ENCODE measurements around the gene YIPF6.
"Not testable (repeated sequence)": the region's sequence is repeated elsewhere in the genome, so short reads cannot be mapped to it uniquely, and the experiment has no call there.

Gene YIPF6

GRCh38 chrX:68487254-68487653 lies 11.6 kb upstream of the YIPF6 start:
- no peak overlapping the region for H3K9ac ChIP-seq (ENCODE audit: low read depth, low read length)
- no peaks in the 10 kb centered on the region for H3K27me3 ChIP-seq (ENCODE audit: insufficient read depth, low read length)
- no peaks in the 10 kb centered on the region for H3K9me3 ChIP-seq (ENCODE audit: insufficient read depth, low read depth, low read length)
- no peaks in the 10 kb centered on the region for H3K36me3 ChIP-seq (ENCODE audit: insufficient read depth, low read depth, low read length)
- H3K27ac ChIP-seq (ENCODE audit: low read length), result no peak overlapping the region
- no peak overlapping the region for H3K4me3 ChIP-seq (ENCODE audit: low read length)
- H3K4me1 ChIP-seq (ENCODE audit: insufficient read depth, low read length), result no peaks in the 10 kb centered on the region

- Histone ChIP-seq H3K27ac (ENCODE audit: low read length) (no peak overlapping the region), H3K9me3 (ENCODE audit: insufficient read depth, low read depth, low read length) (no peaks in the 10 kb centered on the region), H3K4me1 (ENCODE audit: insufficient read depth, low read length) (no peaks in the 10 kb centered on the region), H3K27me3 (ENCODE audit: insufficient read depth, low read length) (no peaks in the 10 kb centered on the region), H3K4me3 (ENCODE audit: low read length) (no peak overlapping the region), H3K9ac (ENCODE audit: low read depth, low read length) (no peak overlapping the region), H3K36me3 (ENCODE audit: insufficient read depth, low read depth, low read length) (no peaks in the 10 kb centered on the region)
Measured at GRCh38 chrX:68487924-68488323, 10.9 kb upstream of the YIPF6 start.

- Histone ChIP-seq H3K27me3 (ENCODE audit: insufficient read depth, low read length) (no peaks in the 10 kb centered on the region), H3K36me3 (ENCODE audit: insufficient read depth, low read depth, low read length) (no peaks in the 10 kb centered on the region), H3K4me1 (ENCODE audit: insufficient read depth, low read length) (no peaks in the 10 kb centered on the region), H3K4me3 (ENCODE audit: low read length) (no peak overlapping the region), H3K27ac (ENCODE audit: low read length) (no peak overlapping the region), H3K9me3 (ENCODE audit: insufficient read depth, low read depth, low read length) (no peaks in the 10 kb centered on the region), H3K9ac (ENCODE audit: low read depth, low read length) (no peak overlapping the region)
Measured at GRCh38 chrX:68488657-68489056, 10.2 kb upstream of the YIPF6 start.

GRCh38 chrX:68490644-68491043 lies 8.2 kb upstream of the YIPF6 start:
- Histone ChIP-seq H3K4me3 (ENCODE audit: low read length) (no peak overlapping the region), H3K36me3 (ENCODE audit: insufficient read depth, low read depth, low read length) (no peaks in the 10 kb centered on the region), H3K9me3 (ENCODE audit: insufficient read depth, low read depth, low read length) (no peaks in the 10 kb centered on the region), H3K4me1 (ENCODE audit: insufficient read depth, low read length) (no peaks in the 10 kb centered on the region), H3K27me3 (ENCODE audit: insufficient read depth, low read length) (no peaks in the 10 kb centered on the region), H3K9ac (ENCODE audit: low read depth, low read length) (no peak overlapping the region), H3K27ac (ENCODE audit: low read length) (no peak overlapping the region)

- Histone ChIP-seq H3K27me3 (ENCODE audit: insufficient read depth, low read length) (no peaks in the 10 kb centered on the region), H3K4me1 (ENCODE audit: insufficient read depth, low read length) (no peaks in the 10 kb centered on the region), H3K27ac (ENCODE audit: low read length) (no peak overlapping the region), H3K9ac (ENCODE audit: low read depth, low read length) (no peak overlapping the region), H3K9me3 (ENCODE audit: insufficient read depth, low read depth, low read length) (no peaks in the 10 kb centered on the region), H3K36me3 (ENCODE audit: insufficient read depth, low read depth, low read length) (no peaks in the 10 kb centered on the region), H3K4me3 (ENCODE audit: low read length) (no peak overlapping the region)
Measured at GRCh38 chrX:68492583-68492982, 6.3 kb upstream of the YIPF6 start.

- not testable (repeated sequence) for H3K27me3 ChIP-seq (ENCODE audit: insufficient read depth, low read length); H3K9ac ChIP-seq (ENCODE audit: low read depth, low read length); H3K4me1 ChIP-seq (ENCODE audit: insufficient read depth, low read length); H3K36me3 ChIP-seq (ENCODE audit: insufficient read depth, low read depth, low read length); H3K4me3 ChIP-seq (ENCODE audit: low read length); H3K9me3 ChIP-seq (ENCODE audit: insufficient read depth, low read depth, low read length); H3K27ac ChIP-seq (ENCODE audit: low read length)
Measured at GRCh38 chrX:68493776-68494175, 5.1 kb upstream of the YIPF6 start.

GRCh38 chrX:68498044-68498507 lies 775 bp upstream of the YIPF6 start:
- Histone ChIP-seq H3K27me3 (ENCODE audit: insufficient read depth, low read length) (no peaks in the 10 kb centered on the region), H3K4me1 (ENCODE audit: insufficient read depth, low read length) (no peaks in the 10 kb centered on the region), H3K36me3 (ENCODE audit: insufficient read depth, low read depth, low read length) (no peaks in the 10 kb centered on the region; the same call in none of the 2 replicates), H3K4me3 (ENCODE audit: low read length) (peak overlapping the region; percentile 96), H3K9me3 (ENCODE audit: insufficient read depth, low read depth, low read length) (no peaks in the 10 kb centered on the region), H3K27ac (ENCODE audit: low read length) (peak overlapping the region; percentile 84), H3K9ac (ENCODE audit: low read depth, low read length) (peak overlapping the region; percentile 96)

GRCh38 chrX:68499543-68500504 lies 973 bp downstream of the YIPF6 start:
- Histone ChIP-seq H3K36me3 (ENCODE audit: insufficient read depth, low read depth, low read length) (no peaks in the 10 kb centered on the region; the same call in none of the 2 replicates), H3K9me3 (ENCODE audit: insufficient read depth, low read depth, low read length) (no peaks in the 10 kb centered on the region), H3K4me3 (ENCODE audit: low read length) (peak overlapping the region; percentile 96), H3K4me1 (ENCODE audit: insufficient read depth, low read length) (no peaks in the 10 kb centered on the region), H3K9ac (ENCODE audit: low read depth, low read length) (peak overlapping the region; percentile 96), H3K27ac (ENCODE audit: low read length) (peak overlapping the region; percentile 84), H3K27me3 (ENCODE audit: insufficient read depth, low read length) (no peaks in the 10 kb centered on the region)

GRCh38 chrX:68503836-68504636 lies 5.2 kb downstream of the YIPF6 start:
- Histone ChIP-seq H3K4me3 (ENCODE audit: low read length) (no peak overlapping the region), H3K27ac (ENCODE audit: low read length) (no peak overlapping the region), H3K9me3 (ENCODE audit: insufficient read depth, low read depth, low read length) (no peaks in the 10 kb centered on the region), H3K36me3 (ENCODE audit: insufficient read depth, low read depth, low read length) (no peaks in the 10 kb centered on the region; the same call in none of the 2 replicates), H3K27me3 (ENCODE audit: insufficient read depth, low read length) (no peaks in the 10 kb centered on the region), H3K4me1 (ENCODE audit: insufficient read depth, low read length) (no peaks in the 10 kb centered on the region), H3K9ac (ENCODE audit: low read depth, low read length) (no peak overlapping the region)

- Histone ChIP-seq H3K27ac (ENCODE audit: low read length) (no peak overlapping the region), H3K4me1 (ENCODE audit: insufficient read depth, low read length) (no peaks in the 10 kb centered on the region), H3K4me3 (ENCODE audit: low read length) (no peak overlapping the region), H3K36me3 (ENCODE audit: insufficient read depth, low read depth, low read length) (peaks cover 8% of the 10 kb centered on the region; the same call in 1 of the 2 replicates), H3K27me3 (ENCODE audit: insufficient read depth, low read length) (no peaks in the 10 kb centered on the region), H3K9me3 (ENCODE audit: insufficient read depth, low read depth, low read length) (no peaks in the 10 kb centered on the region), H3K9ac (ENCODE audit: low read depth, low read length) (no peak overlapping the region)
Measured at GRCh38 chrX:68506649-68507048, 7.8 kb downstream of the YIPF6 start.

GRCh38 chrX:68508799-68509198 lies 9.9 kb downstream of the YIPF6 start:
- Histone ChIP-seq H3K9me3 (ENCODE audit: insufficient read depth, low read depth, low read length) (no peaks in the 10 kb centered on the region), H3K27ac (ENCODE audit: low read length) (no peak overlapping the region), H3K4me1 (ENCODE audit: insufficient read depth, low read length) (no peaks in the 10 kb centered on the region), H3K27me3 (ENCODE audit: insufficient read depth, low read length) (no peaks in the 10 kb centered on the region), H3K4me3 (ENCODE audit: low read length) (no peak overlapping the region), H3K36me3 (ENCODE audit: insufficient read depth, low read depth, low read length) (peaks cover 28% of the 10 kb centered on the region; the same call in 1 of the 2 replicates), H3K9ac (ENCODE audit: low read depth, low read length) (no peak overlapping the region)
